NCI-H2227 (cell line): ENCODE measurements around the gene IRF4.

Experiments
- DNase-seq: peaks from one replicate; lab custom pipeline; 2025; ENCODE audit not compliant: unreplicated experiment; lab: John Stamatoyannopoulos, UW

IRF4 gene

GRCh38 chr6:398065-398464, 6.5 kb downstream of the IRF4 start:
- no peak for DNase-seq

DNA sequence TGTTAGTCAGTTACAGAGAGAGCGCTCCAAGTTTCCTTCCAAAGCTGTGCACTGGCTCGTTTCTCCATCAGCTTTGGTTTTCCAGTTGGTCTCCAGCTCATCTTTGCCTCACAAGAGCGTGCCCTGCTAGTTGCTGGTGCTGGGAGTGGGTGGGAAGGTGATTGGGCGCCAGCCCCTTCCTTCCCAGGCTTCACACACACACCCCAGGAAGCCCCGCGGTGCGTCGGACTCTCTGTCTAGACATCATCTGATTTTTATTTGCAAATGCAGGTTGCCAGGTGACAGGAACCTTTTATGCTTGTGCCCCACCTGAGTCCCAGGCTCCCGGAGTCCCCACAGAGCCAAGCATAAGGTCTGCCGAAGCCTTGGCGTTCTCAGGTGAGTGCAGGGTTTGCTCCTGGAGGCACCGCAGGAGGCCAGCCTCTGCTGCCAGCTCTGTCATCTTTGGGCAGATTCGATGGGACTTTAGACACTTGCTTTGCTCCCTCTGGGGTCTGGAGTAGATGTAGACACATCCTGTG, 7.1 kb downstream of the IRF4 start:
- no peak for DNase-seq

DNA sequence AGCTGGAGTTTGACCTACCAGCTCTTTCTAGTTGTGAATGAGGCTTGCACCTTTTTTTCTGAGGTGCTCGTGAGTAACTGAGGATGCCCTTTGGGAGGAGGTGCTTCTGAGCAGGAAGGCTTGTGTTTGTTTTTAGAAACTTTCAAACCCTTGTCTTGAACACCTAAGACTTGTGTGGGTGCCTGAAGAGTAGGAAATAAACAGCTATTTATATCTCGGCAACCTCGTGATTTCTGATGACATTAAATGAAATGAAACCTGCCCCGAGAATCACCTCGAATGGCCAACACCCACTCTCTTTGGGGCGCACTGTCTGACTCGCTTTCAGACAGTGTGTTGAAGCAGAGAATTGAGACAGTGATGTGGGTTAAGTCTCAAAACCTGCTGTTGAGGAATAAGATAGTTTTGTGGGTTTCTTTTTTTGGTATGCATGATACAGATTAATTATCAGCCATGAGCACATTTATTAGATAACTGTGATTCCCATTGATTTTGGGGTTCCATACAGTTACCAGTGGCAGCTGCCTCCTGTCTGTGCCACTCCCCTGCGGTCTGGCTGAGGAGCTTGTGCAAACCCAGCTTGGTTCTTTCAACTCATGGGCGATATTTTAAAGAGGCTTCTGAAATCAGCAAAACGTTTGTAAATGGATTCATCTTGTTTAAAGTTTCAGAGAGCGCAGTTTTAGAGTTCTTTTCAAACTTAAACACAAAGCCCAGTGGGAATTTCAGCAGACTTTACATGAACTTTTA, 8.4 kb downstream of the IRF4 start:
- DNase-seq: no peak

GRCh38 chr6:400815-401214, 9.3 kb downstream of the IRF4 start:
- DNase-seq: no peak

- no peak for DNase-seq
These were observed 9.9 kb downstream of the IRF4 start for GRCh38 chr6:401239-401993.

- DNase-seq: no peak
These were observed 10.6 kb downstream of the IRF4 start for GRCh38 chr6:401994-402640.

DNA sequence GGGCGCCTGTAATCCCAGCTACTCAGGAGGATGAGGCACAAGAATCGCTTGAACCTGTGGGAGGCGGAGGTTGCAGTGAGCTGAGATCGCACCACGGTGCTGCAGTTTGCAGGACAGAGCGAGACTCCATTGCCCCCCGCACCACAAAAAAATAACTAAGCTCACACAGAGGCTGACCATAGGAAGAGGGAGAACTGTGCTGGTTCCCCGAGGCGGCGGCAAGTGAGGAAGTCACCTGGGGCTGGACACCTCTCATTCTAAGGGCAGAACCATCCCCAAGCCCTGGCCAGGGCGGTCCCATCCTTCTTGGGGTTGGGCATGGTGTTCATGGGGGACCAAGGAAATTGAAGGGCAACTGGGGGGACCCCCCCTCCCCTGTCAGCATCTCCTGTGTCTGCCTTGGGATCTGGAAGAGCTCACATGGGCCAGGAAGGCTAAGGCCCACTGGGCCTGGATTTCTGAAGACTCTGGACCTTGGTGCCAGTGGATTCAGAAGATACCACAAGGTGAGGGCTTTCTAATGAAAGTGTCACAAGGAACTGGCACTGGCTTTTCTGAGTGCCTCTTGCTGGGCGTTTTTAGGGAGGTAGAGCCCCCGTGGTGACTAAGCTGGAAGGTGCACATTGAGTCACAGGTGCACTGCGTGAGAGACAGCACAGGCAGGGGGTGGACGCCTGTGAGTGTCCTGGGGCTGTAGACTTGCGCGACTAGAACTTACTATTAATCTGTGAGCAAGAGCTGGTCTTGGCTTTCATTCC, 11.5 kb downstream of the IRF4 start:
- no peak for DNase-seq

- DNase-seq: no peak
These were observed 12.4 kb downstream of the IRF4 start for GRCh38 chr6:403659-404655.

GRCh38 chr6:404685-405423, 13.3 kb downstream of the IRF4 start:
- no peak for DNase-seq

GRCh38 chr6:408148-408547, 16.6 kb downstream of the IRF4 start:
- DNase-seq: no peak

GRCh38 chr6:408599-409102, 17.1 kb downstream of the IRF4 start:
- peak; percentile 65 for DNase-seq

DNA sequence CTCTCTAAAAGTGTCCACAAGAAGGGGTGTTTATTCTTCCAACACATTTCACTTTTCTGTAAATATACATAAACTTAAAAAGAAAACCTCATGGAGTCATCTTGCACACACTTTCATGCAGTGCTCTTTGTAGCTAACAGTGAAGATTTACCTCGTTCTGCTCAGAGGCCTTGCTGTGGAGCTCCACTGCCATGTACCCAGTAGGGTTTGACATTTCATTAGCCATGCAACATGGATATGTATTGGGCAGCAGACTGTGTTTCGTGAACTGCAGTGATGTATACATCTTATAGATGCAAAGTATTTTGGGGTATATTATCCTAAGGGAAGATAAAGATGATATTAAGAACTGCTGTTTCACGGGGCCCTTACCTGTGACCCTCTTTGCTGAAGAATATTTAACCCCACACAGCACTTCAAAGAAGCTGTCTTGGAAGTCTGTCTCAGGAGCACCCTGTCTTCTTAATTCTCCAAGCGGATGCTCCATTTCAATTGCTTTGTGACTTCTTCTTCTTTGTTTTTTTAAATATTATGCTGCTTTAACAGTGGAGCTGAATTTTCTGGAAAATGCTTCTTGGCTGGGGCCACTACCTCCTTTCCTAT, 17.9 kb downstream of the IRF4 start:
- no peak for DNase-seq

GRCh38 chr6:410555-411395, 19.2 kb downstream of the IRF4 start:
- DNase-seq: no peak

DNA sequence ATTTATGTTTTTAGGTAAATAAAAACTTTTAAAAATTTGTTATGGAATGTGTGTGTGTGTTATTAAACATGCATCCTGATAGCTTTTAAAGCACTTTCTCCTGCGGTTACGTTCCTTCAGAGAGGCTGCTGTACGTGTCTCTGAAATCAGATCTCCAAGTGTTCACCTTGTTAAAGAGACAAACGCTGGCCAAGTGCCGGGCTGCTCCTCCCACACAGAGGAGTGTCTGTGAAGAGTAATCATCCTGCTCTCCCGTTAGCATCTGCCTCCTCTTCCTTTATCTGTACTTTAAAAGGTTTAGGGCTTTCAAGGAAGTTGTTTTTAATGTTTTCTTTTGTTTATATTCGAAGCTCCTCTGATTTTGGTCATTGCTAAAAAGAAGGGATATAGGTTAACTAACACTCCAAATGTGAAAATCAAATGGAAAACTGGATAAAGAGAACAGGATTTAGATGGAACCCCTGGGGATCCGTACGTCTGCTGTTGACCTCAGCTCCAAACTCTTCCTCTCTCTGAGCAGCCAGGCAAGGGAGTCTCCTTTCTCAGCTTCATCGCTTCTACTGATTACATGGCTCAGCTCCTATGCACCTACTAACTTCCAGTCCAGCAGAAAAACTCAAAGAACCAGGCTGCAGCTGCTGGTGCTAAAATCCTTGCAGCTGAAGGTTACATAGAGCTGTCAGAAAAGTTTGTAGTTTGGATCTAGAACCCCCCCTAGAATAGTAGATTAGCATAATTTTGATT, 20.0 kb downstream of the IRF4 start:
- no peak for DNase-seq

- no peak for DNase-seq
These were observed 20.8 kb downstream of the IRF4 start for GRCh38 chr6:412146-412886.

- DNase-seq: no peak
These were observed 22.9 kb downstream of the IRF4 start for GRCh38 chr6:414447-414846.
